A673 (cell line): ENCODE data around the gene FBLN2. TPM values are rescaled to one million over a fixed set of nuclear protein-coding genes. Genes with fewer than 3 reads are reported as not detected.

ENCODE experiments used
- BruUV-seq: library from RNA; stranded (reverse); fragments of 400-500 nt; replicated peaks from 2 replicates; lab custom pipeline; 2021; lab: Mats Ljungman, UMichigan
- CTCF ChIA-PET: fragments of 300-600 bp; sonication (Branson Sonifier 250); formaldehyde crosslinking; loops from one replicate; lab custom pipeline; 2022; ENCODE audit warnings: antibody characterized with exemption; lab: Charles Lee
- POLR2A ChIA-PET: fragments of 300-600 bp; sonication (Branson Sonifier 250); formaldehyde crosslinking; loops from one replicate; lab custom pipeline; 2022; ENCODE audit warnings: antibody characterized with exemption; ENCODE audit not compliant: low non-redundant PET; lab: Charles Lee
- DNase-seq: peaks from one replicate; pipeline ENCODE4 v3.0.0-alpha.2; 2015; ENCODE audit warnings: low spot score
- H3K27ac ChIP-seq: fragments of 200-600 bp; sonication (generic); 2 replicates; pipeline ENCODE4 v1.5.1; 2016; ENCODE audit warnings: mixed run types, low read depth, mild to moderate bottlenecking, mixed read lengths, antibody characterized with exemption, low read length; ENCODE audit not compliant: poor library complexity, severe bottlenecking
- H3K27me3 ChIP-seq: fragments of 200-600 bp; sonication (generic); replicated peaks from 2 replicates; pipeline ENCODE4 v1.6.1; 2017; ENCODE audit warnings: mixed run types, low read depth, mild to moderate bottlenecking, mixed read lengths, antibody characterized with exemption, low read length; ENCODE audit not compliant: insufficient read depth, poor library complexity
- H3K36me3 ChIP-seq: fragments of 200-600 bp; sonication (generic); 2 replicates; pipeline ENCODE4 v1.6.1; 2016; ENCODE audit warnings: mixed run types, mild to moderate bottlenecking, mixed read lengths, antibody characterized with exemption, low read length; ENCODE audit not compliant: insufficient read depth, poor library complexity, severe bottlenecking
- H3K4me1 ChIP-seq: fragments of 200-600 bp; sonication (generic); 2 replicates; pipeline ENCODE4 v1.6.1; 2017; ENCODE audit warnings: mixed run types, mild to moderate bottlenecking, mixed read lengths, antibody characterized with exemption, low read length; ENCODE audit not compliant: insufficient read depth, poor library complexity, severe bottlenecking
- H3K4me3 ChIP-seq: fragments of 200-600 bp; sonication (generic); 2 replicates; pipeline ENCODE4 v1.5.1; 2016; ENCODE audit warnings: low read depth, mixed run types, mild to moderate bottlenecking, mixed read lengths, low read length; ENCODE audit not compliant: poor library complexity, severe bottlenecking
- H3K9me3 ChIP-seq: fragments of 200-600 bp; sonication (generic); 2 replicates; pipeline ENCODE4 v1.6.1; 2016; ENCODE audit warnings: mixed run types, low read depth, mild to moderate bottlenecking, mixed read lengths, antibody characterized with exemption, low read length; ENCODE audit not compliant: poor library complexity, severe bottlenecking
- EZH2 ChIP-seq: fragments of 200-600 bp; sonication (generic); IDR thresholded peaks from 2 replicates; pipeline ENCODE4 v1.6.1; 2017; ENCODE audit warnings: borderline replicate concordance, low read depth, mild to moderate bottlenecking, mixed read lengths, antibody characterized with exemption, low read length; ENCODE audit not compliant: poor library complexity, severe bottlenecking
- intact Hi-C: fragments of 100-400 bp; cut with micrococcal nuclease; formaldehyde crosslinking; loops from one replicate; pipeline ENCODE4 v1.10.0; 2022; ENCODE audit not compliant: unreplicated experiment
- total RNA-seq: library from RNA; stranded (reverse); gene quantifications from 2 replicates; pipeline ENCODE4 v1.2.3, GENCODE V29; 2021
- TF ChIP-seq, protein P1 (sequence below): fragments of 300-800, 200-600 bp; sonication (generic); conservative IDR thresholded peaks from 2 replicates; pipeline ENCODE4 v1.5.1; 2017; ENCODE audit warnings: low read depth, mild to moderate bottlenecking, antibody characterized with exemption, low read length, moderate library complexity, mixed read lengths

FBLN2 gene
- total RNA-seq, 1 experiment from 2014 or later, result 0.71 TPM

DNA sequence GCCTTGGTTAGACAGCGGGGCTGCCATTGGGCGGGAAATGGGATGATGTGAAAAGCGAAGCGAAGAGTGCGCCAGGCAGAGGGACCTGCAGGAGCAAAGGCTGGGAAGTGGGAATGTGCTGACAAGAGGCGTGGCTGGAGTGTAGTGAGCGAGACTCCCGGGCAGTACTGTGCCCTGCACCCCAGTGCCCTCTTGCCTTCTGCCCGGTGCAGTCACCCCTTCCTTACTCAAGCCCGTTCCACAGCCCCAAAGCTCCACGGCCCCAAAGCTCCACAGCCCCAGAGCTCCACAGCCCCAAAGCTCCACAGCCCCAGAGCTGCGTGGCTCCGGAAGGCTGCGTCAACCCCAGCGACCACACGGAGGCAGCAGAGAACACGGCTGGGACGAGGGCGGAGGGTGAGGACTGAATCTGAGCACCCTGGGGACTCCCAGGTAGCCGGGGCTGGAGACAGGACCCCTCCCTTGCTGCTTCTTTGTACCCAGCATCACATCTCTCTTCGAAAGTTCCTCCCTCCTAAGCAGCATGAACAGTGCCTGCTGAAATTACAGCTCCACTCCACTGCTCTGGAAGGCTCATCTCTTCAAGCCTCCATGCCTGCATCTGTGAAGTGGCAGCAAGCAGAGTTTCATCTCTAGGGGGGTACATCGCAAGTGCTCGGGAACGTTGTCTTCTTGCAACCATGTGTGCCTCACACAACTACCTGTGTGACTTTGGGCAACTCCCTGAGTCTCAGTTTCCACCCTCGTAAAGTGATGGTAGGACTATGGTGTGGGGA, 108.9 kb downstream of the FBLN2 start:
- Histone ChIP-seq H3K9me3 (no peaks in the 10 kb centered on the region), H3K4me1 (no peaks in the 10 kb centered on the region), H3K36me3 (no peaks in the 10 kb centered on the region), H3K27me3 (peaks cover 29% of the 10 kb centered on the region), H3K4me3 (no peak overlapping the region), H3K27ac (no peak overlapping the region)
- BruUV-seq, result no TSS peak
- CTCF ChIA-PET, result interaction anchor here (0.6 to 1.8 kb wide), 7 partner anchors 10 to 342 kb away, joined by 3 to 8 read pairs (median 4); partner anchors contain the start of gene WNT7A
- POLR2A ChIA-PET, result no interaction called here
- intact Hi-C loops, result loop anchor here (1.0 to 5.0 kb wide), 2 partner anchors 222 to 1264 kb away; partner anchors contain the start of gene WNT7A
- peak; percentile 58 for DNase-seq
- TF ChIP-seq EZH2, result no peak
- TF ChIP-seq, protein P1, sequence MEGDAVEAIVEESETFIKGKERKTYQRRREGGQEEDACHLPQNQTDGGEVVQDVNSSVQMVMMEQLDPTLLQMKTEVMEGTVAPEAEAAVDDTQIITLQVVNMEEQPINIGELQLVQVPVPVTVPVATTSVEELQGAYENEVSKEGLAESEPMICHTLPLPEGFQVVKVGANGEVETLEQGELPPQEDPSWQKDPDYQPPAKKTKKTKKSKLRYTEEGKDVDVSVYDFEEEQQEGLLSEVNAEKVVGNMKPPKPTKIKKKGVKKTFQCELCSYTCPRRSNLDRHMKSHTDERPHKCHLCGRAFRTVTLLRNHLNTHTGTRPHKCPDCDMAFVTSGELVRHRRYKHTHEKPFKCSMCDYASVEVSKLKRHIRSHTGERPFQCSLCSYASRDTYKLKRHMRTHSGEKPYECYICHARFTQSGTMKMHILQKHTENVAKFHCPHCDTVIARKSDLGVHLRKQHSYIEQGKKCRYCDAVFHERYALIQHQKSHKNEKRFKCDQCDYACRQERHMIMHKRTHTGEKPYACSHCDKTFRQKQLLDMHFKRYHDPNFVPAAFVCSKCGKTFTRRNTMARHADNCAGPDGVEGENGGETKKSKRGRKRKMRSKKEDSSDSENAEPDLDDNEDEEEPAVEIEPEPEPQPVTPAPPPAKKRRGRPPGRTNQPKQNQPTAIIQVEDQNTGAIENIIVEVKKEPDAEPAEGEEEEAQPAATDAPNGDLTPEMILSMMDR, result peak; percentile 84

DNA sequence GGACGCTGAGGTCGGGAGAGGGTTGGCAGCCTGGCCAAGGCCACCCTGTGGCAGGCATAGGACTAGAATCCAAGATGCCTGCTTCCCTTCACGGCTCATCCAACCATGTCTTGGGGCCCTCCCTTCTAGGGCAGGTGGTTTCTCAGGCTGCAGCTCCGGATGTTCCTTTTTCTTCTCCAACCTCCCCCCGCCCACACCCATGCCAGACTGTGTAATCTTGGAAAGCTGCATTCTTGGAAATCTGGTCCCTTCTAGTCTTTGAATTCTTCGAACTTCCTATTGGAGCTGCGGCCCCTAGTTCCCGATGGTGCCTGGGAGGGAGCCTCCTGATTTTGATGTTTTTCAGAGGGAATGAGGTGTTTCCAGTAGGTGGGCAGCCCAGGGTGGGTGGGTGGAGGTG, 109.8 kb downstream of the FBLN2 start:
- POLR2A ChIA-PET, result no interaction called here
- peaks cover 29% of the 10 kb centered on the region for H3K27me3 ChIP-seq

DNA sequence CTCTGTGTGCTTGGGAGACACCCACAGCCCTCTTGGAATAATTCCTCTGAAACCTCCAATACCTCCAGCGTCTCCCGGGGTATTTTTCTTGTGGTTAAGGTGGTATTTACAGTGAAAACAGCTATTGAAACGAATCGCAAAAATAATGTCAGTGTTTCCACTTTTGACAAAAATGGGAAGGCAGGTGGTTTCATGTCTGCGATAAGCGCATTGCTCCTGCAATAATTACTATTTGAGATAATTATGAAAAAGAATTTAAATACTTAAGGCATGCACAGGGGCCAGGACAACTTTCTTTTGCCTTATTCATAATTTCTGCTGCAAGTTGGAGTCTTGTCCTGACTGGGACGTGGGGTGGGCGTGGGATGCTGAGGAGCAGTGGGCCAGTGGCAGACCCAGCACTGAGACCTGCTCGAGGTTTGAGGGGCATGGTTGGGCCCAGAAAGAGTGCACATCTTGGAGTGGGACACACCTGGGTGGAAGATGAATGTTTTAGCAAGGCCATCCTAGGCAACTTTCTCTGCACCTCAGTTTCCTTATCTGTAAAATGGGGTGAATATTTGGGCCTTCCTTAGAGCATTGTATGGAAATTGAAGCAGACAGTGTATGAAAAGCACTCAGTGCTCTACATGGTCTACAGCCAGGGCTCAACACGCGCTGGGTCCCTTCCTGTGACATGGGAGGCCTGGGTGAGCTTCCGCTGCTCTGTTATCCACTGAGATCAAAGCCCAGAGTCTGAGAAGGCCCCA, 110.5 kb downstream of the FBLN2 start:
- CTCF ChIA-PET, result no interaction called here
- POLR2A ChIA-PET, result no interaction called here
- BruUV-seq, result no TSS peak
- Histone ChIP-seq H3K4me3 (no peak overlapping the region), H3K4me1 (no peaks in the 10 kb centered on the region), H3K9me3 (no peaks in the 10 kb centered on the region), H3K27ac (no peak overlapping the region), H3K27me3 (peaks cover 29% of the 10 kb centered on the region), H3K36me3 (no peaks in the 10 kb centered on the region)
- TF ChIP-seq, protein P1, result no peak
- TF ChIP-seq EZH2, result no peak
- intact Hi-C loops, result loop anchor here (5.0 kb wide), 1 partner anchor 1263 kb away; no protein-coding TSS in a partner anchor
- DNase-seq, result no peak

More for the DNA sequence above, 109.8 kb downstream of the FBLN2 start:
- no peak overlapping the region for H3K27ac ChIP-seq
- no TSS peak for BruUV-seq
- no peaks in the 10 kb centered on the region for H3K36me3 ChIP-seq
- TF ChIP-seq, protein P1, result no peak
- no peak for TF ChIP-seq EZH2
- no peak for DNase-seq
- no peaks in the 10 kb centered on the region for H3K4me1 ChIP-seq
- intact Hi-C loops, result loop anchor here (1.0 to 5.0 kb wide), 2 partner anchors 222 to 1264 kb away; partner anchors contain the start of gene WNT7A
- H3K9me3 ChIP-seq, result no peaks in the 10 kb centered on the region
- CTCF ChIA-PET, result interaction anchor here (1.8 kb wide), 1 partner anchor 11 kb away, joined by 7 read pairs; no protein-coding TSS in a partner anchor
- H3K4me3 ChIP-seq, result no peak overlapping the region
